Measurements from ENCODE around the gene TGM3.

Gene TGM3

DNA sequence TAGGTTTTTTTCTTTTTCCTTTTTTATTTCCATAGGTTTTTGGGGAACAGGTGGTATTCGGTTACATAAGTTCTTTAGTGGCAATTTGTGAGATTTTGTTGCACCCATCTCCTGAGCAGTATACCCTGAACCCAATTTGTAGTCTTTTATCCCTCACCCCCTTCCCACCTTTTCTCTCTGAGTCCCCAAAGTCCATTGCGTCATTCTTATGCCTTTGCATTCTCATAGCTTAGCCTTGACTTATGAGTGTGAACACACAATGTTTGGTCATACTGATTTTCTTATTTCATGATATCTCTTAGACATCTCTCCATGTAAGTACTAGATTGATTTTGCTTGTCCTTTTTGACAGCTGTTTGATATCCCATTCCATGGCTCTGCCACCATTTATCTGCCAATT lies 27.2 kb downstream of the TGM3 start:
- no peak for DNase-seq (ENCODE audit: low read depth)
- TF ChIP-seq, protein P1, sequence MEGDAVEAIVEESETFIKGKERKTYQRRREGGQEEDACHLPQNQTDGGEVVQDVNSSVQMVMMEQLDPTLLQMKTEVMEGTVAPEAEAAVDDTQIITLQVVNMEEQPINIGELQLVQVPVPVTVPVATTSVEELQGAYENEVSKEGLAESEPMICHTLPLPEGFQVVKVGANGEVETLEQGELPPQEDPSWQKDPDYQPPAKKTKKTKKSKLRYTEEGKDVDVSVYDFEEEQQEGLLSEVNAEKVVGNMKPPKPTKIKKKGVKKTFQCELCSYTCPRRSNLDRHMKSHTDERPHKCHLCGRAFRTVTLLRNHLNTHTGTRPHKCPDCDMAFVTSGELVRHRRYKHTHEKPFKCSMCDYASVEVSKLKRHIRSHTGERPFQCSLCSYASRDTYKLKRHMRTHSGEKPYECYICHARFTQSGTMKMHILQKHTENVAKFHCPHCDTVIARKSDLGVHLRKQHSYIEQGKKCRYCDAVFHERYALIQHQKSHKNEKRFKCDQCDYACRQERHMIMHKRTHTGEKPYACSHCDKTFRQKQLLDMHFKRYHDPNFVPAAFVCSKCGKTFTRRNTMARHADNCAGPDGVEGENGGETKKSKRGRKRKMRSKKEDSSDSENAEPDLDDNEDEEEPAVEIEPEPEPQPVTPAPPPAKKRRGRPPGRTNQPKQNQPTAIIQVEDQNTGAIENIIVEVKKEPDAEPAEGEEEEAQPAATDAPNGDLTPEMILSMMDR (IDR thresholded peaks at IDR 0.05; ENCODE audit: insufficient read depth, low read depth, low read length, missing control alignments): no peak
- no peak overlapping the region for H3K4me3 ChIP-seq (ENCODE audit: low read length)

DNA sequence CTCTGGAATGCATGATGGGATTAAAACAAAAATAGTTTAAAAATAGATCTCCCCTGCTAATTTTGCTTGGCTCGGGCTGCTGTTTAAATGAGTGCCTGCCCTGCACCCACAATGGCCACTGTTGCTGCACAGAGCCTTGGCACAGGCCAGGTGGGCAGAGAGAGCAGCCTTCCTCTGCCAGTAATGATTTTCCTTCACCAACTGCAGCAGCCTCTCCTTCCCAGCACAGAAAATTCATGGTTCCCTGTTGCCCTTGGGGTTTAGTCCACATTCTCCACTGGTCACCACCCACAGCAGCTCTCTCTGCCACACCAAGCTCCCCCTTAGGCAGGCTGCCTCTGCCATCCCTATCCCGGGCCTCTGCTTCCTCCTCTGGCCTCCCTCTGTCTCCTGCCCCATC lies 30.2 kb downstream of the TGM3 start:
- DNase-seq (ENCODE audit: low read depth): no peak
- TF ChIP-seq, protein P1 (IDR thresholded peaks at IDR 0.05; ENCODE audit: insufficient read depth, low read depth, low read length, missing control alignments): no peak
- H3K4me3 ChIP-seq (ENCODE audit: low read length): no peak overlapping the region

DNA sequence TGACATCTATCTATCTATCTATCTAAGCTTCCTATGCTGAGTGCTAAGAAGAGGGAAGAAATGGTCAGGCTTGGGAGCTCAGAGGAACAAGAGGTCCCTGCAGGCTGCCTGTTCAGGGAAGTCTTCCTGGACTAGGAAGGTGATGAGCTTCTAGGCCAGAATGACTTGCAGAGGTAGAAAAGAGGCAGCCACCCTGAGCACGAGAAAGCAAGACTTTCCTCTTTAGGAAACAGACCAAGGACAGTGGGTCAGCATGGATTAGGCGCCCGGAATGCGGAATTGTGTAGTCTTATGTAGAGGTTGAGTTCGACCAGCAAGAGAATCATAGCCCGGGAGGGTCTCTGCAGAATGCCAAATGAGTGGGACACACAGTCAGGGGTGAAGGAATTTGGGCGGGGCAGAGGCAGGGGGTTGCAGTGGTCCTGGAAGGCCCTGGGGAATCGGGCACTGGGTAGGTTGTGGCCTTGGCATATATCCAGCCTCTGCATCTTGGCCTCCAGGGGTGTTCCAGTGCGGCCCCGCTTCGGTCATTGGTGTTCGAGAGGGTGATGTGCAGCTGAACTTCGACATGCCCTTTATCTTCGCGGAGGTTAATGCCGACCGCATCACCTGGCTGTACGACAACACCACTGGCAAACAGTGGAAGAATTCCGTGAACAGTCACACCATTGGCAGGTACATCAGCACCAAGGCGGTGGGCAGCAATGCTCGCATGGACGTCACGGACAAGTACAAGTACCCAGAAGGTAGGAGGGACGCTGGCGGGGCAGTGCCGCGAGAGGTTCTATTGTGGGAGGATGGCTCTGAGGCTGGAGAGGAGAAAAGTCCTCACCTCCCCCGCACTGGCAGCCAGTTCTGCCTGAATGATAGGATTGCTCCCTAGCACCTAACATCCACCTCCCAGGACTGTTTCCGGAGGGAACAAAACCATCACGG lies 32.1 kb downstream of the TGM3 start:
- H3K4me3 ChIP-seq (ENCODE audit: low read length): no peak overlapping the region
- DNase-seq (ENCODE audit: low read depth): no peak
- TF ChIP-seq, protein P1 (IDR thresholded peaks at IDR 0.05; ENCODE audit: insufficient read depth, low read depth, low read length, missing control alignments): no peak

DNA sequence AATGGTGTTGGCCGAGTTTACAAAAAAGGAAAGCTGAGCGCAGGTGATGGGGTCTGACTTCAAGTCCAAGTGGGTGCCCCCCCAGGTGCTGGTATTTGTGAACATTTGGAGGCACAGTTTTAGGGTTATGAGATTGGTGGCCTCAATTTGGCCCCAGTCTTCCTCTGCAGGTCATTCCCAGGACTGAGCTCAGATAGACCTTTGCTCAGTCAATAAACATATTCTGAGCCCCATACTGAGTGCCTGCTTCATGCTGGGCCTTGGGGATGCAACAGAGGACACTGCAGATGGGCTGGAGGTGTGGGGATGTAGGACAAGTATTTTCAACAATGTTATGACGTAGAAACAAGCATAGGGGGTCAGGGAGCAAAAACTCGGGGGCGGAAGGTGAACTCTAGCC lies 33.5 kb downstream of the TGM3 start:
- H3K4me3 ChIP-seq (ENCODE audit: low read length): no peak overlapping the region
- DNase-seq (ENCODE audit: low read depth): no peak
- TF ChIP-seq, protein P1 (IDR thresholded peaks at IDR 0.05; ENCODE audit: insufficient read depth, low read depth, low read length, missing control alignments): no peak

DNA sequence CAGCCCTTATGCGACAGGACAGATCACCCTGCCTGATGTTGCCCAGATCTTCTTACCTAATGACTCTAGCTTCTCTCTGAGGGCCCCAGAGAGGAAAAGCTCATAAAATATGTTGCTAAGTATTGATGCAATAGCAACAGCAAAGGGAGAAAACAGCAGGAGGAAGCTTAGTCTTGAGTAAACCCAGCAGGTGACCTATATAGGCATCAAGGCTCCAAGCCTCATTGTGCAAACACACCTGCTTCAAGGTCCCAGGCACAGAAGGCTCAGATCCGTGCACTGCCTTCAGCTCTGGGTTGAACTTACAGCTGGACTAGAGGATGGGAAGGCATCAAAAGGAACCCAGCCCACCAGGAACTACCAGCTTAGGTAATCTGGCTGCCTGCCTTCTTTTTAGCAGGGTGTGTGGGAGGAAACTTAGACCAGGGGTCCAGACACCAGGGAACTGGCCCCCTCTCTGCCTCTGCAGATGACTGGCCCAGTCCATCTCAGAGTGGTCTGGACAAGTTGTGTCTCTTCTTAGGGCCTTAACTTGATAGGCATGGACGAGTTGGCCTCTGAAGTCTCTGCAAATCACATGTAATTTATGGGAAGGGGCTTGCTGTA lies 34.4 kb downstream of the TGM3 start:
- no peak for DNase-seq (ENCODE audit: low read depth)
- TF ChIP-seq, protein P1 (IDR thresholded peaks at IDR 0.05; ENCODE audit: insufficient read depth, low read depth, low read length, missing control alignments): no peak
- H3K4me3 ChIP-seq (ENCODE audit: low read length): no peak overlapping the region

DNA sequence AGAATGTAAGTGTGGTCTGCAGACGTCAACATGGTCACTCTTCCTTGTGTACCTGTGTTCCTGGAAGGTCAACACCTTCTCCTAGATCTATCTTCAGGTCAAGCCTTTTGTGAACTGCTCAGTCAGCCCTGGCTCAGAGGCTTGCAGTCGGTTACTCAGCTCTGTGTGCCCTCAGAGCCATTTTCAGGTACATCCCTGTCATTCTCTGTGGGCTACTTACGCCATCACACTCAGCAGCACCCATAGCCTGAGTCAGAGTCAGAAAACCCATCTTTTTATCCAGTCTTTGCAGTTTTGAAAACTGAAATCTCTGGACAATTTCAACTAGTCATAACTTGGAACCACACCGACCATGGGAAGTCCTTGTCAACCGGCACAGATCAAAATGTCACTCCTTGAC lies 35.3 kb downstream of the TGM3 start:
- no peak for DNase-seq (ENCODE audit: low read depth)
- TF ChIP-seq, protein P1 (IDR thresholded peaks at IDR 0.05; ENCODE audit: insufficient read depth, low read depth, low read length, missing control alignments): no peak
- H3K4me3 ChIP-seq (ENCODE audit: low read length): no peak overlapping the region

All from epithelial cell of esophagus (primary cell).